Mucosa of descending colon (tissue), 3 donors: Measurements from ENCODE around the gene HLCS. TPM values are rescaled to one million over a fixed set of nuclear protein-coding genes. Genes with fewer than 3 reads are reported as not detected.
"Not testable (repeated sequence)": the region's sequence is repeated elsewhere in the genome, so short reads cannot be mapped to it uniquely, and the experiment has no call there.

Source experiments
- ATAC-seq: fragments of 200-7000 bp; cut with Tn5 transposase; one replicate; pipeline ENCODE4 v1.9.1; 2020; ENCODE audit warnings: mild to moderate bottlenecking, moderate library complexity
- DNase-seq, 3 donors: peaks; one replicate each; pipeline ENCODE4 v3.0.0-alpha.2; 2020
- H3K36me3 ChIP-seq: fragments of 200-600 bp; one replicate; pipeline ENCODE4 v1.8.0; 2021; ENCODE audit warnings: low read depth, mild to moderate bottlenecking
- H3K4me1 ChIP-seq: fragments of 200-600 bp; one replicate; pipeline ENCODE4 v1.8.0; 2021; ENCODE audit warnings: low read depth, mild to moderate bottlenecking
- H3K4me3 ChIP-seq: fragments of 200-600 bp; one replicate; pipeline ENCODE4 v1.8.0; 2021; ENCODE audit warnings: mild to moderate bottlenecking
- H3K9me3 ChIP-seq: fragments of 200-600 bp; one replicate; pipeline ENCODE4 v1.8.0; 2021; ENCODE audit warnings: mild to moderate bottlenecking
- intact Hi-C, 2 donors: fragments of 100-400 bp; cut with DNase I in 1 of 2; cut with micrococcal nuclease in 1 of 2; formaldehyde crosslinking; loops; one replicate each; pipeline versions ENCODE4 v1.11.0 to v1.11.1; 2022; cut with DNase I, micrococcal nuclease
- total RNA-seq, 3 donors: library from RNA; stranded (reverse); fragmentation: NEBNext Ultra II Directional in 2 of 3; extraction: Animal tissue kit (Norgen Biotek cat#: 25700) in 2 of 3; gene quantifications; one replicate each; pipeline versions ENCODE4 v1.2.1 to v1.2.4, GENCODE V29; 2021 to 2023
- TF ChIP-seq, protein P1 (sequence below): fragments of 200-600 bp; IDR thresholded peaks from one replicate; pipeline ENCODE4 v1.8.0; 2022; ENCODE audit warnings: antibody characterized with exemption, mild to moderate bottlenecking
- donor health status: DM: no; HTN: no; CAD: no; lungs with moderate emphysema.
- donor health status: DM: no; HTN: no; CAD: no.
- donor health status: DM: no; HTN: yes; CAD: no.

Gene HLCS
- total RNA-seq, 3 donors from 2014 or later: 13.3 to 16.7 (median 14.9) TPM

DNA sequence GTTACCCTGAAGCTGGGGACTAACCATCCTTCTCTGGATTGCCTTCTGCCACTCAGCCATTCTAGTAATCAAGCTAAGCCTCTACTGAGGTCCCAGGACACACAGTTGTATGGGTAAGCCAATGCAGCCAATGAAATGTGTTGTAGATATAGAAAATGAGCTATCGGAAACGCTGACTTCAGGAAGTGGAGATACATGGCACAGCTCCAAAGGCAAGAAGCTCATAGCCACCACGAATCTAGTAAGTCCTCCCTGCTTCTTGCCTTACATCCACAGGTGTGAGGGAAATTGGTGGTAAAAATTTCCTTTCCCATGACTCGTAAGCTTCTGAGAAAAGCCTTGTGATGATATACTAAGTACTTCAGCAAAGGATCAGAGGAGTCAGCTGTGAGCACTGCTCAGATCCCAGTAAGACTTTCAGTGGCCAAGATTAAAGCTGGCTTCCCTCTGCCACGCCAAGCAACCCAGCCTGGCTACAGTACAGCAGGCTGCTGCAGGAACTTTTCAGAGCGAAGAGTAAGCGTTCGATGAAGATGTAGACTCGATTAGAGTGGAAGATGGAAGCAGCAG, 149.8 kb downstream of the HLCS start:
- ATAC-seq (no peak), DNase-seq (no peak)
- Histone ChIP-seq H3K4me1 (no peaks in the 10 kb centered on the region), H3K9me3 (no peaks in the 10 kb centered on the region), H3K36me3 (no peaks in the 10 kb centered on the region), H3K4me3 (no peak overlapping the region)
- intact Hi-C loops: no loop called here
- TF ChIP-seq, protein P1, sequence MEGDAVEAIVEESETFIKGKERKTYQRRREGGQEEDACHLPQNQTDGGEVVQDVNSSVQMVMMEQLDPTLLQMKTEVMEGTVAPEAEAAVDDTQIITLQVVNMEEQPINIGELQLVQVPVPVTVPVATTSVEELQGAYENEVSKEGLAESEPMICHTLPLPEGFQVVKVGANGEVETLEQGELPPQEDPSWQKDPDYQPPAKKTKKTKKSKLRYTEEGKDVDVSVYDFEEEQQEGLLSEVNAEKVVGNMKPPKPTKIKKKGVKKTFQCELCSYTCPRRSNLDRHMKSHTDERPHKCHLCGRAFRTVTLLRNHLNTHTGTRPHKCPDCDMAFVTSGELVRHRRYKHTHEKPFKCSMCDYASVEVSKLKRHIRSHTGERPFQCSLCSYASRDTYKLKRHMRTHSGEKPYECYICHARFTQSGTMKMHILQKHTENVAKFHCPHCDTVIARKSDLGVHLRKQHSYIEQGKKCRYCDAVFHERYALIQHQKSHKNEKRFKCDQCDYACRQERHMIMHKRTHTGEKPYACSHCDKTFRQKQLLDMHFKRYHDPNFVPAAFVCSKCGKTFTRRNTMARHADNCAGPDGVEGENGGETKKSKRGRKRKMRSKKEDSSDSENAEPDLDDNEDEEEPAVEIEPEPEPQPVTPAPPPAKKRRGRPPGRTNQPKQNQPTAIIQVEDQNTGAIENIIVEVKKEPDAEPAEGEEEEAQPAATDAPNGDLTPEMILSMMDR: no peak

DNA sequence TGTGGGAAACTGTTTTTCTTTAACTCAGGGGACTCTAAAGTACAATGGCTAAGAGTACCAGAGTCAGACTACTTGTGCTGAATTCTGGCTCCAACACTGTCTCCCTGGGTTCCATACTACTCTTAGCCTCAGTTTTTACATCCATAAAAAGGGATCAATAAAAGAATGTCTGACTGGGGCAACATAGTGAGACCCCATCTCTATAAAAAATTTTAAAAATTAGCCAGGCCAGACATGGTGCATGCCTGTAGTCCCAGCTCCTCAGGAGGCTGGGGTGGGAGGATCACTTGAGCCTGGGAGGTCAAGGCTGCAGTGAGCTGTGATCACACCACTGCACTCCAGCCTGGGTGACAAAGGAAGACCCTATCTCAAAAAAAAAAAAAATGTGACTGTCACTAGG, 150.4 kb downstream of the HLCS start:
- H3K4me3 ChIP-seq, H3K36me3 ChIP-seq, H3K9me3 ChIP-seq, H3K4me1 ChIP-seq, DNase-seq, intact Hi-C loops, ATAC-seq: not testable (repeated sequence)

DNA sequence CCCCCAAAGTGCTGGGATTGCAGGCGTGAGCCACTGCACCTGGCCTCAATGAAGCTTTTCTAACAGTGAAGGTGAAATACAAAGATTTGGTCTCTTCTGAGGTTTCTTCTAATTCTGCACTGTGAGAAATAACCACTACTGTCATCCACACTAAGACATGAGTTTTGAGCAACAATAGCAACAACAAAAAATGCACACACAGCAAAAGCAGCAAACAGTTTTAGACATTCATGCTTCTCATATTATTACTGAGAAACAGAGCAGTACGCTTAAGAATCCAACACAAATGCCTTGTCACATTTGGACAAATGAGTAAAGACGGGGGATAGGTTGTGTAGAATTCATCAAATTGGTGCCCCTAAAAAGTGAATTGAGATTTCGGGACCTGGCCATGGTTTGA, 151.2 kb downstream of the HLCS start:
- intact Hi-C loops: no loop called here
- DNase-seq (no peak), ATAC-seq (no peak)
- H3K4me3 ChIP-seq: no peak overlapping the region
- H3K4me1 ChIP-seq: no peaks in the 10 kb centered on the region
- no peaks in the 10 kb centered on the region for H3K9me3 ChIP-seq
- no peaks in the 10 kb centered on the region for H3K36me3 ChIP-seq
- TF ChIP-seq, protein P1: no peak

DNA sequence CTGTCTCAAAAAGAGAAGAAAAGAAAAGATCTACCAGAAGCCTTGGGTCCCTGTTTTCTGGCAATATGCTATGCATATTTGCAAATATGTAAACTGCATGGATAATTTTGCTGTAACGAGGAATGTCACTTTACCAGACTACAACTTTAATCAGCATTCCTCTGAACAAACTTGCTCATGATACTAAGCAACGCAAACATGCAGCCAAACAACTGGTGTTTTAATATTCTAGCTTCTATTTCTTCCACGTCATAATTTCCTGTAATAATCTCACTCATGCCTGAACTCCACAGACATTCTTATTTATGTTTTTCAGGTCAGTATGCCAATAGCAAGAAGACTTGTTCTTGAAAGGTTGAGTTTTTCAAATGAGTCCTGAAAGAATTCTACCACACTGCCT, 153.4 kb downstream of the HLCS start:
- Histone ChIP-seq H3K4me1 (no peaks in the 10 kb centered on the region), H3K4me3 (no peak overlapping the region), H3K36me3 (no peaks in the 10 kb centered on the region), H3K9me3 (no peaks in the 10 kb centered on the region)
- DNase-seq (no peak), ATAC-seq (no peak)
- intact Hi-C loops: no loop called here
- TF ChIP-seq, protein P1: no peak

DNA sequence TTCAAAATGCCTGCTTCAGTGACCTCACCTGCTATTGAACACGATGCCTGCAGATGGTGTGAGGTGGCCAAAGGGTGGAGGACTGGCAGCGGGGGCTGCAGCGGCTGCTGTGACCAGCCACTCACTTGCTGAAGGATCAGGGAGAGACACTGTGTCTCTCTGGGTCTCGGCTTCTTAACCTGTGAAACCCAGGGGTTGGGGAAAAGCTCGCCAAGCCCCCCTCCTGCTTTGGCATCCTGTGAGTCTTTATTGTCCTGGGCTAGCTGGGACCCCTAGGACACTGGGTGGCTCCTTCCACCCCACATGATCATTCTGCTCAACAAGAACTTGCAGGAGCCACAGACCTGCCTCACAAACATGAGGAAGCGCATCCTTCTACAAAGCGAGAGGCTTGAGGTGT, 154.7 kb downstream of the HLCS start:
- Histone ChIP-seq H3K4me1 (no peaks in the 10 kb centered on the region), H3K9me3 (no peaks in the 10 kb centered on the region), H3K36me3 (no peaks in the 10 kb centered on the region), H3K4me3 (no peak overlapping the region)
- no peak for DNase-seq
- TF ChIP-seq, protein P1: no peak
- intact Hi-C loops: no loop called here
- ATAC-seq: no peak

DNA sequence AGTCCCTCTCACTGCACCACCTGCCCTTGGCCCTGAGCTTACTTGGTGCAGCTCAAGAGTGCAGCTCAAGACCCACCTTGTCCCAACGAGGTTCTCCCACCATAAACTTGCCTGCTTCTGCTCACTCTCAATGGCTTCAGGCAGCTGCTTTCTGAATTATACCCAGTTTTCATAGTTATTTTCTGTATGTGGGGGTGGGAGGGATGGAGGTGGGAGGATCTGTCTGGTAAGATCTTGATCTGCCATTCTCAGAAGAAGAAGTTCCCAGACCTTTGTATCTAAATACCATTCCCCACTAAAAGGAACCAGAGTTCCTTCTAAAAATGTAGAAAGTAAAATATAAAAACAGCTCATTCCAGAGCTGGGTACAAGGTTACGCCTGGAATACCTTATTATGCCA, 156.0 kb downstream of the HLCS start:
- TF ChIP-seq, protein P1: no peak
- Histone ChIP-seq H3K36me3 (no peaks in the 10 kb centered on the region), H3K4me3 (no peak overlapping the region), H3K4me1 (no peaks in the 10 kb centered on the region), H3K9me3 (no peaks in the 10 kb centered on the region)
- intact Hi-C loops: no loop called here
- DNase-seq (no peak), ATAC-seq (no peak)
